Liver (tissue), 9 donors: ENCODE data around the gene ARF5. TPM values are rescaled to one million over a fixed set of nuclear protein-coding genes. Genes with fewer than 3 reads are reported as not detected.
"Not testable (repeated sequence)": the region's sequence is repeated elsewhere in the genome, so short reads cannot be mapped to it uniquely, and the experiment has no call there.

ENCODE experiments used
- DNase-seq: peaks from one replicate; pipeline ENCODE4 v3.0.0-alpha.2; 2017; ENCODE audit warnings: low spot score
- H3K27ac ChIP-seq, 2 donors: one replicate each; pipeline ENCODE4 v1.7.0; 2013; ENCODE audit warnings: inconsistent platforms in 2 of 2, low read length in 2 of 2, control low read depth in 1 of 2, low read depth in 1 of 2, mild to moderate bottlenecking in 1 of 2
- H3K27me3 ChIP-seq, 4 donors: one replicate each; pipeline versions ENCODE4 v1.6.1 to v1.7.0; 2013; ENCODE audit warnings: low read length in 3 of 4, inconsistent platforms in 1 of 4, mild to moderate bottlenecking in 1 of 4, moderate library complexity in 1 of 4; ENCODE audit not compliant: control insufficient read depth in 4 of 4, insufficient read depth in 4 of 4
- H3K36me3 ChIP-seq, 4 donors: one replicate each; pipeline versions ENCODE4 v1.6.1 to v1.7.0; 2013; ENCODE audit warnings: low read length in 3 of 4, mild to moderate bottlenecking in 3 of 4, low read depth in 1 of 4, moderate library complexity in 1 of 4; ENCODE audit not compliant: control insufficient read depth in 4 of 4, insufficient read depth in 3 of 4
- H3K4me1 ChIP-seq, 4 donors: one replicate each; pipeline versions ENCODE4 v1.6.1 to v1.7.0; 2013; ENCODE audit warnings: low read length in 3 of 4, mild to moderate bottlenecking in 3 of 4, moderate library complexity in 1 of 4; ENCODE audit not compliant: control insufficient read depth in 4 of 4, insufficient read depth in 4 of 4
- H3K4me3 ChIP-seq, 3 donors: one replicate each; pipeline versions ENCODE4 v1.6.1 to v1.7.0; 2013; ENCODE audit warnings: low read length in 3 of 3, control low read depth in 1 of 3, low read depth in 1 of 3, mild to moderate bottlenecking in 1 of 3
- H3K9ac ChIP-seq, 2 donors: one replicate each; pipeline ENCODE4 v1.7.0; 2013; ENCODE audit warnings: low read length in 2 of 2, mild to moderate bottlenecking in 2 of 2, moderate library complexity in 2 of 2, control low read depth in 1 of 2, low read depth in 1 of 2
- H3K9me3 ChIP-seq, 4 donors: one replicate each; pipeline versions ENCODE4 v1.6.1 to v1.7.0; 2013; ENCODE audit warnings: low read length in 3 of 4; ENCODE audit not compliant: control insufficient read depth in 4 of 4
- FOXA2 ChIP-seq: IDR thresholded peaks from 2 replicates; pipeline ENCODE4 v1.6.1; 2016; ENCODE audit warnings: antibody characterized with exemption
- HNF4A ChIP-seq, 2 donors: conservative IDR thresholded peaks; 2 replicates each; pipeline ENCODE4 v1.6.1; 2016; ENCODE audit warnings: antibody characterized with exemption in 2 of 2, mild to moderate bottlenecking in 2 of 2
- HNF4G ChIP-seq: IDR thresholded peaks from 2 replicates; pipeline ENCODE4 v1.6.1; 2016; ENCODE audit warnings: antibody characterized with exemption
- MAX ChIP-seq: IDR thresholded peaks from 2 replicates; pipeline ENCODE4 v1.6.1; 2016; ENCODE audit warnings: antibody characterized with exemption
- NR2F2 ChIP-seq: IDR thresholded peaks from 2 replicates; pipeline ENCODE4 v1.6.1; 2016; ENCODE audit warnings: antibody characterized with exemption
- RAD21 ChIP-seq, 2 donors: IDR thresholded peaks; 2 replicates each; pipeline ENCODE4 v1.6.1; 2016; ENCODE audit warnings: antibody characterized with exemption in 2 of 2, mild to moderate bottlenecking in 2 of 2
- REST ChIP-seq: IDR thresholded peaks from 2 replicates; pipeline ENCODE4 v1.6.1; 2016; ENCODE audit warnings: antibody characterized with exemption, mild to moderate bottlenecking
- RXRA ChIP-seq, 2 donors: IDR thresholded peaks; 2 replicates each; pipeline ENCODE4 v1.6.1; 2017 to 2018; ENCODE audit warnings: antibody characterized with exemption in 2 of 2, mild to moderate bottlenecking in 1 of 2
- SP1 ChIP-seq: IDR thresholded peaks from 2 replicates; pipeline ENCODE4 v1.6.1; 2018; ENCODE audit warnings: antibody characterized with exemption, mild to moderate bottlenecking
- TAF1 ChIP-seq: conservative IDR thresholded peaks from 2 replicates; pipeline ENCODE4 v1.6.1; 2016; ENCODE audit warnings: antibody characterized with exemption, mild to moderate bottlenecking
- YY1 ChIP-seq: IDR thresholded peaks from 2 replicates; pipeline ENCODE4 v1.6.1; 2016; ENCODE audit warnings: antibody characterized with exemption, mild to moderate bottlenecking
- ZBTB33 ChIP-seq: IDR thresholded peaks from 2 replicates; pipeline ENCODE4 v1.6.1; 2016; ENCODE audit warnings: antibody characterized with exemption
- WGBS: extraction: QIAGEN DNeasy Blood & Tissue Kit; methylation state at CpG from one replicate; pipeline ENCODE4 v1.1.7; 2013; 5-methylcytosine and 5-hydroxymethylcytosine counted together
- polyA plus RNA-seq, 2 donors: library from polyadenylated mRNA; stranded (reverse) in 1 of 2; unstranded in 1 of 2; fragments of 200-250 nt in 1 of 2; fragments of >200 nt in 1 of 2; fragmentation: Nextera tagmentation in 1 of 2; extraction: Ambion mirVana in 1 of 2; gene quantifications; one replicate each; pipeline versions ENCODE4 v1.2.1 to v1.2.3, GENCODE V29; 2013 to 2015
- total RNA-seq, 2 donors: library from RNA; depleted of rRNA; stranded (reverse); fragments of >200 nt; gene quantifications; one replicate each; pipeline ENCODE4 v1.2.3, GENCODE V29; 2014
- TF ChIP-seq, protein P1 (sequence below): fragments of 150-350 bp; IDR thresholded peaks from 2 replicates; pipeline ENCODE4 v1.5.1; 2017; ENCODE audit warnings: improper control_type of control experiment, low read depth, low read length; ENCODE audit not compliant: missing input control
- donor health status: healthy.
- donor health status: healthy.
- donor health status: healthy.
- donor health status: healthy.
- donor health status: healthy.

Gene ARF5
- total and polyA plus RNA-seq, 4 donors, result 47.8 to 90.0 (median 55.4) TPM

DNA sequence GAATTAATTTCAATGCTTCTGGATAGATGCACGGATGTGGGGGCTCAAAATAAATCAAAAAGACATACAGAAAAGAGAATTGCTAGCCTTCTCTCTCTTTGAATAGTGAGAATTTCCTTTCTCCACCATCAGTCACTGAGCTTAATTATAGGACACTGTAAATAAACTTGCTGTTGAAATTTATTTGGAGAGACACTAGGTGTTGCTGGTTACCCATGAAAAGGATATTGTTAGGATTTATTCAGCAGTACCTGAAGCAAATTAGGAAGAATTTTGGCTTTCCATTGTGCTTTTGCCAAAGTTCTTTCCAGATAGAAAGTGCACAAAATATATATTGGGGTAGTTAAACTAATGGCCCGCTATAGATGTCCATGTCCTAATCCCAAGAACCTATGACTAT, 30.4 kb upstream of the ARF5 start:
- H3K36me3 ChIP-seq, result no peaks in the 10 kb centered on the region
- DNase-seq, result no peak
- WGBS, result 79% methylated on average over 2 of the region's 2 CpGs
- TF ChIP-seq RAD21 (IDR thresholded peaks at IDR 0.05) (peak; percentile 76 to 77), YY1 (no peak), HNF4G (no peak), HNF4A (conservative IDR thresholded peaks at IDR 0.05) (no peak), RXRA (IDR thresholded peaks at IDR 0.05) (no peak), ZBTB33 (no peak)
- TF ChIP-seq, protein P1, sequence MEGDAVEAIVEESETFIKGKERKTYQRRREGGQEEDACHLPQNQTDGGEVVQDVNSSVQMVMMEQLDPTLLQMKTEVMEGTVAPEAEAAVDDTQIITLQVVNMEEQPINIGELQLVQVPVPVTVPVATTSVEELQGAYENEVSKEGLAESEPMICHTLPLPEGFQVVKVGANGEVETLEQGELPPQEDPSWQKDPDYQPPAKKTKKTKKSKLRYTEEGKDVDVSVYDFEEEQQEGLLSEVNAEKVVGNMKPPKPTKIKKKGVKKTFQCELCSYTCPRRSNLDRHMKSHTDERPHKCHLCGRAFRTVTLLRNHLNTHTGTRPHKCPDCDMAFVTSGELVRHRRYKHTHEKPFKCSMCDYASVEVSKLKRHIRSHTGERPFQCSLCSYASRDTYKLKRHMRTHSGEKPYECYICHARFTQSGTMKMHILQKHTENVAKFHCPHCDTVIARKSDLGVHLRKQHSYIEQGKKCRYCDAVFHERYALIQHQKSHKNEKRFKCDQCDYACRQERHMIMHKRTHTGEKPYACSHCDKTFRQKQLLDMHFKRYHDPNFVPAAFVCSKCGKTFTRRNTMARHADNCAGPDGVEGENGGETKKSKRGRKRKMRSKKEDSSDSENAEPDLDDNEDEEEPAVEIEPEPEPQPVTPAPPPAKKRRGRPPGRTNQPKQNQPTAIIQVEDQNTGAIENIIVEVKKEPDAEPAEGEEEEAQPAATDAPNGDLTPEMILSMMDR, result peak; percentile 31
- H3K4me3 ChIP-seq, result no peak overlapping the region
- no peaks in the 10 kb centered on the region for H3K27me3 ChIP-seq
- H3K27ac ChIP-seq, result no peak overlapping the region
- H3K4me1 ChIP-seq, result no peaks in the 10 kb centered on the region
- H3K9ac ChIP-seq, result no peak overlapping the region
- H3K9me3 ChIP-seq, result no peaks in the 10 kb centered on the region

DNA sequence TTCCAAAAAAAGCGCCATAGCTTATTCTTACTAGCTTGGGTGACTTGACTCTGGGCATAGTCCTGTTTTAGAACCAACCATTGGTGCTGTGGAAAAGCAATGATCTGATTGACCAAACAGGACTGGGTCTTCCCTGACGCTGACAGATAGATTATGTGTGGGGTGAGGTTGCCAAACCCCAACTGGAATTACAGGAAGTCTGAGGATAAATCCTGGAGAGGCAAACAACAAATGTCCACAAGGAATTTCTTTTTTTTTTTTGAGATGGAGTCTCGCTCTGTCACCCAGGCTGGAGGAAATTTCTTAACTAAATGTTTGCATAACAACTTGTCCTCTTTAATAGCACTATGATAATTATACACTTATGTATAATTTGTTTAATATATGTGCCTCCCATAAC, 22.0 kb upstream of the ARF5 start:
- Histone ChIP-seq H3K4me1 (no peaks in the 10 kb centered on the region), H3K36me3 (peaks cover 0 to 1% (median 0%) of the 10 kb centered on the region in 4 donors), H3K27ac (no peak overlapping the region), H3K27me3 (no peaks in the 10 kb centered on the region), H3K4me3 (no peak overlapping the region), H3K9me3 (no peaks in the 10 kb centered on the region), H3K9ac (no peak overlapping the region)
- 85% methylated on average over 3 of the region's 3 CpGs for WGBS
- TF ChIP-seq FOXA2 (no peak), YY1 (no peak), MAX (no peak), REST (no peak), TAF1 (no peak), RXRA (IDR thresholded peaks at IDR 0.05) (no peak), SP1 (no peak), NR2F2 (no peak), ZBTB33 (no peak)
- TF ChIP-seq, protein P1, result no peak
- DNase-seq, result no peak

DNA sequence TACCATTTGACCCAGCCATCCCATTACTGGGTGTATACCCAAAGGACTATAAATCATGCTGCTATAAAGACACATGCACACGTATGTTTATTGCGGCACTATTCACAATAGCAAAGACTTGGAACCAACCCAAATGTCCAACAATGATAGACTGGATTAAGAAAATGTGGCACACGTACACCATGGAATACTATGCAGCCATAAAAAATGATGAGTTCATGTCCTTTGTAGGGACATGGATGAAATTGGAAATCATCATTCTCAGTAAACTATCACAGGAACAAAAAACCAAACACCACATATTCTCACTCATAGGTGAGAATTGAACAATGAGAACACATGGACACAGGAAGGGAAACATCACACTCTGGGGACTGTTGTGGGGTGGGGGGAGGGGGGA, 20.2 kb upstream of the ARF5 start:
- H3K27me3 ChIP-seq, H3K4me3 ChIP-seq, H3K27ac ChIP-seq, H3K9ac ChIP-seq, DNase-seq, H3K36me3 ChIP-seq, H3K9me3 ChIP-seq, H3K4me1 ChIP-seq: not testable (repeated sequence)
- WGBS, result no CpG with 5 or more reads among the region's 3 CpGs
